GM12873 (cell line): Measurements from ENCODE around the gene OSTF1.

Source experiments
- TF ChIP-seq, protein P1 (sequence below): IDR thresholded peaks from 2 replicates; pipeline ENCODE4 v1.5.1; 2012; ENCODE audit warnings: low read depth, mild to moderate bottlenecking, moderate library complexity, low read length, control low read depth; ENCODE audit not compliant: insufficient read depth; ENCODE audit errors: missing control alignments

The OSTF1 gene

DNA sequence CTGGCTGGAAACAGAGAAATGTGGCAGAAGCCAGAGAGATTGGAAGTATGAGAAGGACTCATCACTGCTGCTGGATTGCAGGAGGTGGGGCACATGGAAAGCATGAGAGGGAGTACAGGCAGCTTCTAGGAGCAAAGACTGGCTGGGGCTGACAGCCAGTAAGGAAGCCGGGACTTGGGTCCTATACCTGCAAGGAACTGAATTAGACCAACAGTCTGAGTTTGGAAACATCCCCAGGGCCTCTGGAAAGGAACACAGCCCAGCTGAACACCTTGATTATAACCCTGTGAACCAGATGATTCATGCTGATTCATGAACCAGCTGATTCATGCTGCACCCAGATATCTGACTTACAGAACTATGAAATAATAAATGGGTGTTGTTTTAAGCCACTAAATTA is 93.4 kb downstream of the OSTF1 start:
- TF ChIP-seq, protein P1, sequence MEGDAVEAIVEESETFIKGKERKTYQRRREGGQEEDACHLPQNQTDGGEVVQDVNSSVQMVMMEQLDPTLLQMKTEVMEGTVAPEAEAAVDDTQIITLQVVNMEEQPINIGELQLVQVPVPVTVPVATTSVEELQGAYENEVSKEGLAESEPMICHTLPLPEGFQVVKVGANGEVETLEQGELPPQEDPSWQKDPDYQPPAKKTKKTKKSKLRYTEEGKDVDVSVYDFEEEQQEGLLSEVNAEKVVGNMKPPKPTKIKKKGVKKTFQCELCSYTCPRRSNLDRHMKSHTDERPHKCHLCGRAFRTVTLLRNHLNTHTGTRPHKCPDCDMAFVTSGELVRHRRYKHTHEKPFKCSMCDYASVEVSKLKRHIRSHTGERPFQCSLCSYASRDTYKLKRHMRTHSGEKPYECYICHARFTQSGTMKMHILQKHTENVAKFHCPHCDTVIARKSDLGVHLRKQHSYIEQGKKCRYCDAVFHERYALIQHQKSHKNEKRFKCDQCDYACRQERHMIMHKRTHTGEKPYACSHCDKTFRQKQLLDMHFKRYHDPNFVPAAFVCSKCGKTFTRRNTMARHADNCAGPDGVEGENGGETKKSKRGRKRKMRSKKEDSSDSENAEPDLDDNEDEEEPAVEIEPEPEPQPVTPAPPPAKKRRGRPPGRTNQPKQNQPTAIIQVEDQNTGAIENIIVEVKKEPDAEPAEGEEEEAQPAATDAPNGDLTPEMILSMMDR = no peak

DNA sequence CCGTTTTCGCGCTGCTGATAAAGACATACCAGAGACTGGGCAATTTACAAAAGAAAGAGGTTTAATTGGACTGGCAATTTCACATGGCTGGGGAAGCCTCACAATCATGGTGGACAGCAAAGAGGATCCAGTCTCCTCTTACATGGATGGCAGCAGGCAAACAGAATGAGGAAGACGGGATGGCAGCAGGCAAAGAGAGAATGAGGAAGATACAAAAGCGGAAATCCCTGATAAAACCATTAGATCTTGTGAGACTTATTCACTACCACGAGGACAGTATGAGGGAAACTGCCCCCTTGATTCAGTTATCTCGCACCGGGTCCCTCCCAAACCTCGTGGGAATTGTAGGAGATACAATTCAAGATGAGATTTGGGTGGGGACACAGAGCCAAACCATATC is 95.0 kb downstream of the OSTF1 start:
- TF ChIP-seq, protein P1 = no peak

DNA sequence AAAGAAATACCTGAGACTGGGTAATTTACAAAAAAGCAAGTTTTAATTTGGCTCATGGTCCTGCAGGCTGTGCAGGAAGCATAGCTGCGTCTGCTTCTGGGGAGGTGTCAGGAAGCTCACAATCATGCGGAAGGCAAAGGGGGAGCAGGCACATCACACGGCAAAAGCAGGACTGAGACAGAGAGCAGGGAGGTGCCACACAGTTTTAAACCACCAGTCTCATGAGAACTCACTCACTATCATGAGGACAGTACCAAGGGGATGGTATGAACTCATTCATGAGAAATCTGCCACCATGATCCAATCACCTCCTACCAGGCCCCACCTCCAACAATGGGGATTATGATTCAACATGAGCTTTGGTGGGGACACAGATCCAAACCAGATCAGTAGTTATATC is 96.2 kb downstream of the OSTF1 start:
- TF ChIP-seq, protein P1 = no peak

DNA sequence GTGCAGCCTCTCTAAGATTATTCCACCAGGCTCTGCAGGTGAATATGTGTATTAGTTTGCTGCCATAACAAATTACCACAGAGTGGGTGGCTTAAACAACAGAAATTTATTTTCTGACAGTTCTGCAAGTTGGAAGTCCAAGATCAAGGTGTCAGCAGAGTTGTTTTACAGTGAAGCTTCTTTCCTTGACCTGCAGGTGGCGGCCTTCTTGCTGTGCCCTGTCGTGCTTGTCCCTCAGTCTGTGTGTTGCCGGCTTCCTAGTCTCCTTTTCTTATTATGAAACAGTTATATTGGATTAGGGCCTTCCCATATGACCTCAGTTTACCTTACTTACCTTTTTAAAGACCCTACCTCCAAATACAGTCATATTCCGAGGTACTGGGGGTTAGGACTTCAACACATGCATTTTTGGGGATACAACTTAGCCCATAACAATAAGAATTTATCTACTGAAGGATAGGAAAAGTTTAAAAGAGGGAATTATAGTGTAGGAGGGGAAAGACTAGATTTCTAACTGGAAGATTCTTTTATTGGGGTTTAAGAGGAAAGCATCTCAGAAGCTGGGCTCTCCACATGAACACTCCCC is 97.4 kb downstream of the OSTF1 start:
- TF ChIP-seq, protein P1 = peak; percentile 93

DNA sequence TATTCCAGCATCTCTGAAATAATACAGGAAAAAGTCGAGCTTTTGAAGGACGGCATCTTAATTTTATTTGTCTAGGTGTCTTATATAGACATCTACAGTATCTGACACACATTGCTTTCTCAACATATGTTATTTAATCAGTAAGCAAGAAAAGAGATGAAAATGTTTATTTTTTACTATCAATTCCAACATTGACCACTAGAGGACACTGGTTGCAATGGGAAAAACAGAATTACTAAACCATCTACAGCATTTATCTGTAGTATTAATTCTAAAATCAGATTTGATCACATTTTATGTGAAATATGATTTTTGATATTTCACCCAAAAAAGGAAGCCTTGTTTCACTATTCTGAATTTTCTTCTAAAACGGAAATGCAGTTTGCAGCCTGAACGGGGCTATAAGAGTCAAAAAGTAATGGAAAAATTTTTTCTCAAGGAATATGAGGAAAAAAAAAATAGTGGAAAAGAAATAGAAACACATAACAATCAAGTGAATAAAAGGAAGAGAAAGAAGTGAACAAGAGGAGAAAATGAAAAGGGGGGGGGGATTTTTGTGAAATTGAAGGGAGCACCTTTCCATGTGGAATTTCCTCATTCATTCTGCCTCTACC is 98.6 kb downstream of the OSTF1 start:
- TF ChIP-seq, protein P1 = peak; percentile 72

DNA sequence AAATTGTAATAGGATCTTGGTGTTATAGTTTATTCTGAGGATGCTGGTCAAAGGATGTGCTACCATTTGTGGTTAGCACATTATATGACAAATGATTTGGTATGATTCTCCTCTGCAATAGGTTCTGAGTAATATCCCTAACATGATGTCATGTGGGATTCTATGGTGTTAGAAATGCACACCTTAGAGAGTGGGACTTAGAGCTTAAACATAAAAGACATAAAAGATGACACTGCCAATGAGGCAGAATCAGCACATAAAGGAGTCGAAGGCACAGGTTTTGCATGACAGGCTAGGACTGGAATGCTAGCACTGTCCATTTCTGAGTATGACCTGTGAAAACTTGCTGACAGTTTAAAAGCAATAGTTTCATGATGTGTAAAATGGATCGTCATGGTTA is 100.4 kb downstream of the OSTF1 start:
- TF ChIP-seq, protein P1 = no peak

DNA sequence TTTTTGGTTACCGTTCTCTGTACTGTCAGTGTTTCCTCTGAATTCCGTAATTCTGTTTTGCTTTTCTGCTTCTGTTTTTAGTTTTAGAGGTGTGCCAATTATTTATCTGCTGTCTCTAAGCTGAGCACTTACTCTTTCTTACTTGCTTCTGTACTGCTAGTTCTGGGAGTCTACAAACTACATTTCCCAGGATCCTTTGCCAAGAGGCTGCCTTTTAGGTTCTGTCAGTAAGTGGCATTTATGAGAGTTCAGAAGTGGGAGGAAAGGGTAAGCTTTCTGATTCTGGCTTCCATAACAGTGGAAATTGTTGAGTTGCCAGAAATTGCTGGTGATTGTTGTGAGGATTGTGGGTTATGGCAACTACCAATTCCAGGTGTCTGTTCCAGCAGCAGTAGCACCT is 102.4 kb downstream of the OSTF1 start:
- TF ChIP-seq, protein P1 = no peak
